Hematopoietic multipotent progenitor cell treated with erythropoietin and hydrocortisone succinate and interleukin-3 and kit ligand, for 4 days (in vitro differentiated cells): ENCODE data around the gene AGBL4.
"Not testable (repeated sequence)": the region's sequence is repeated elsewhere in the genome, so short reads cannot be mapped to it uniquely, and the experiment has no call there.

ENCODE experiments used
- DNase-seq: peaks from one replicate; pipeline ENCODE4 v3.0.0-alpha.2; 2015

Gene AGBL4

GRCh38 chr1:49013079-49013478 lies 1010.7 kb downstream of the AGBL4 start:
- DNase-seq, result no peak

DNA sequence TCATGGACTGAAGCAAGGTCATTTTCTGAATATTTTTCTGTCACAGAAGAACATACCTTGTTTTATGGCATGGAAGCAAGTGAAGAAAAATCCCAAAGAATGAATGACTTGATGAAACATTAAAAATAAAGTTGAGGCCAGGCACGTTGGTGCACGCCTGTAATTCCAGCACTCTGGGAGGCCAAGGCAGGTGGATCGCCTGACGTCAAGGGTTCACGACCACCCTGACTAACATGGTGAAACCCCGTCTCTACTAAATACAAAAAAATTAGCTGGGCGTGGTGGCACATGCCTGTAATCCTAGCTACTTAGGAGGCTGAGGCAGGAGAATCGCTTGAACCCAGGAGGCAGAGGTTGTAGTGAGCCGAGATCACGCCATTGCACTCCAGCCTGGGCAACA lies 1020.8 kb downstream of the AGBL4 start:
- not testable (repeated sequence) for DNase-seq

DNA sequence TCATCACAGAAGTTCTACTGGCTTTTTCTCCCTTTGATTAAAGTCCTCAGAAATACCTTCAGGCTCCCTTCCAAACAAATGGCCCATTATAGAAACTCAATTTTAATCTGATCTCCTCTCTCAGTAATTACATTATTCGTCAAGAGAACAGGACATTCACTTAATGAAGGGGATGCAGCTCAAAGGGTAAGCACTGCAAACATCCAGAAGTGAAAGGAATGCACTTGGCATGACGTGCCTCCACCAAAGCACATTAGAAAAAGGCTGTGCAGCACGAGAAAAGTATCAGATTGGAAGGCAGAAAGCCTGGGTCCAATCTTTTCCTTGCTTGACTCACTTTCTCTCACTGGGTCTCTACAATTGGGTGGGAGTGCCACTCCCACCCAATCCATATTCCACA lies 1024.4 kb downstream of the AGBL4 start:
- no peak for DNase-seq

- no peak for DNase-seq
These were observed 1027.4 kb downstream of the AGBL4 start for GRCh38 chr1:48996311-48996710.

- no peak for DNase-seq
These were observed 1035.0 kb downstream of the AGBL4 start for GRCh38 chr1:48988633-48989197.

DNA sequence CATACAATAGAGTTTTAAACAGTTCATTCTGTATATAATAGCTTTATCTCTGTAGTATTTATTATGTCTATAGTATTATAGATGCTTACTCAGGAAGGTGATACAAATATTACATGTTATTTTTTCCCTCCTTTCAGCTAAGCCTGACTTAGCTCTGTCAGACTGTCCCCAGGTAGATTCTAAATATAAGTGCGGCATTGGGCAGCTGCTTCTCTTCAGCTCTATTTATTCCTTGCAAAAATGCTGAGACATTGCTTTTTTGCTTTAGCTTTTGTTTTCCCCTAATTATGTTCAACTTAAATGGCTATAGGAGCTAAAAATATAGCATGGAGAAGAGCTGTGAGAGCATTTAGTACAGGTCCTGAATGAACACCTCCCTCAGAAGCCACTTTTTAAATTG lies 1043.8 kb downstream of the AGBL4 start:
- DNase-seq, result no peak

- DNase-seq, result no peak
These were observed 1045.3 kb downstream of the AGBL4 start for GRCh38 chr1:48978413-48978812.

DNA sequence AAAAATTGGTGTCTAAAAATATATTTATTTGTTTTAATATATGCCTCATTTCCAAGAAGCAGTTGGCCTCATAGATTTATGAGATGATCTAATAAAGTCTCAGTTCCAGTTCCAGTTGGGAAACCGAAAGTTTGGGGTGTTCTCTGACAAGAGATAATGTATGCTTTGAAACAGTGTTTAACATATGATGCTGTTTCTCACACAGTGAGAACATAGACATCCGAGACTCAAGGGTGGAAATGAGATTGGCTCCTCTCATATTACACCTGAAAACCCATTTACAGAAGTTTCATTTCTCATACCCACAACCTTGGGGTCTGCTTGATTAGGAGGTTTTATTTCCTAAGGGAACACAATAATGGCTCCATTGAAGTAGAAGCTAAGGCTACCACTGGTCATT lies 1046.5 kb downstream of the AGBL4 start:
- no peak for DNase-seq

DNA sequence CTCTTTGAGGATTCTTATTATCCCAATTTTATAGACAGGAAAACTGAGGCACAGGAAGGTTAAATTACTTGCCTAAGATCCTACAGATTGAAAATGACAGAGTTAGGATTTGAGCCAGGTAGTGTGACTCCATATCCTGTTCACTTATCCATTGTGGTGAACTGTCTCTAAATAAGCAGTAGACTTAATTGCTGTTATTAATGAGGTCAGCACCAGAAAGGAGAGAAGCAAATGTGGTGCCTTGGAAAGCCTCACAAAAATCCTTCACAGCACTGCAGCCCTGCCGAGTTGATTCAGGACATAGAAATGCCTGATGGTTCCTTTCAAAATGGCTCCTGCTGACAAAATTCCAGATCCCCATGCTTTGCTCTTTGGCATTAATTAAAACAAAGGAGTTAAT lies 1053.8 kb downstream of the AGBL4 start:
- no peak for DNase-seq

GRCh38 chr1:48967318-48967717 lies 1056.4 kb downstream of the AGBL4 start:
- no peak for DNase-seq

GRCh38 chr1:48966583-48966982 lies 1057.2 kb downstream of the AGBL4 start:
- DNase-seq, result no peak

DNA sequence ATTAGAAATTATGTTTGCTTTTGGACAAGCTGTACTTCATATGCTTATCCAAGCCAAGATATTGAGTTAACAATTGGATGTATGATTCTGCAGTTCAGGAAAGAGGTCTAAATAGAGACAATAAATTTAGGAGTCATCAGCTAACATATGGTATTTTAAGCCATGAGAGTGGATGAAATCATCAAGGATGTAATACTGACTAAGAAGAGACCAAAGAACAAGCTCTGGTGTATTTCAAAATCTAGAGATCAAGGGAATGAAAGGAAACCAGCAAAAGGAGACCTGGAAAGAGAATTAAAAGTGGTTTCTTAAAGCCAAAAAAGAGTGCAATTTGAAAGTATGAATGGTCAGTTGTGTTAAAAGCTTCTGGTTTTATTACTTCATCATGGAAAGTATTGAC lies 1063.4 kb downstream of the AGBL4 start:
- DNase-seq, result no peak

DNA sequence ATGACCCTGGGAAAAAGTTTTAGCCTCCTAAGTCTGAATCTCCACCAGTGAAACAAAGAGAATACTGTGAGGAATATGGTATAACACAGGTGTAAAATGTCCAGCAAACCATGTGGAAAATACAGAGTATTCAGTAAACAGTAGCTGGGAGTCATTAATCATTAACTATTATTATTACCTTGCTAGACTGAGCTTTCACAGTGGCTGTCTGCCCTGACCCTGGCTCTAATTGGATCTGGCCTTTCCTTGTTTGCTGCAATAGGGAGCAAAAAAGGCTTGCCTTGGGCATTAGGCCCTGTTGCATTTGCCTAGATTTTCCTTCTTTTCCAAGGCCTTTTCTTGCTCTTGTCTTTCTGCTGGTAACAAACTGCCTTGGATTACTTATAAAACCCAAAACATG lies 1068.0 kb downstream of the AGBL4 start:
- DNase-seq, result no peak

- no peak for DNase-seq
These were observed 1070.1 kb downstream of the AGBL4 start for GRCh38 chr1:48953617-48954016.

DNA sequence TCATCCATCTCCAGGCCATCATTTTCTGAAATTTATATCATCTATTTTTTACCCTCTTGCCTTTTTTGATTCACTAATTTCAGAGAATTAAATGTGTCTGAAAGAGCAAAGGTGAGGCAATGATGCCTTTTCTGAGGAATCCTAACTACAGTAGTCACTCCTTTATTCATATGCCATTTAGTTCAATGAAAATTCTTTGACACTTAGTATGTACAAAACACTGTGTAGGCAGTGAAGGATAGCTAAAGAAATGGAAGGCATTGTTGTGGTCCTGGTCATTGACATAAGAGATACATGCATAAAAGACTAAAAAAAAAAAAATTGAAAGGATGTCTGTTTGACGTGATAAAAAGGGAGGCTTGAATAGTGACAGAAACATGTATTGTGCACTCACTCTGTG lies 1075.2 kb downstream of the AGBL4 start:
- DNase-seq, result no peak

DNA sequence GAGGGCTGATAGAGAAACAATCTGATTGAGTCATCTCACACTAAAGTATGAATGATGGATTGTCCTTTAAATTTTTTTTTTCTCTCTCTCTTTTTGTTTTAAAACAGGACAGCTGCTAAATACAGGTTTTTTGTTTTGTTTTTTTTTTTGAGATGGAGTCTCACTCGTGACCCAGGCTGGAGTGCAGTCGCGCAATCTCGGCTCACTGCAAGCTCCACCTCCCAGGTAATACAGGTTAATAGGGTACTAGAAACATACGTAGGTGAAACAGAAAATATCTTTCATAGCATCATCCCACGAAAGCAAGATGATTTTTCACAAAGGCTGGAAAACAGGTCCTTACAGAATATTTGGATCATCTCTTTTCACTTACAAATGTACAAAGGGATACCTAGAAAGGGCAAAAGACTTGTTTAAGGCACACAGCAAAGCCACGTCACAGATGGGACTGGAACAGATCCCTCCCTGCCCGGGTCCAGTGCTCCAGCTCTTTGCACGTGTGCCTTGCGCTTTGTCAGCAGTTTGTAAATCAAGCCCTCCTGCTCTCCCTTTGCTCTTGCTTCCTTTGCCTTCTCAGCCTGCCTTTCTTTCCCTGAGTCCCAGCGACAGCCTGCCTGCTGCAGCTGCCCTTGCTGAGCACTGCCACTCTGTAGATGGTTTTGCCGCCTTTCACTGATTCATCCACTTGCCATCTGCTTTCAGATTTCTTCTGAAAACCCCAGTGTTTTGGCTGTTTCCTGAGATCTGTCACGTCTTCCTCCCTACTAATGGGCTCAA lies 1075.8 kb downstream of the AGBL4 start:
- DNase-seq, result no peak

GRCh38 chr1:48946070-48946469 lies 1077.7 kb downstream of the AGBL4 start:
- DNase-seq, result no peak

DNA sequence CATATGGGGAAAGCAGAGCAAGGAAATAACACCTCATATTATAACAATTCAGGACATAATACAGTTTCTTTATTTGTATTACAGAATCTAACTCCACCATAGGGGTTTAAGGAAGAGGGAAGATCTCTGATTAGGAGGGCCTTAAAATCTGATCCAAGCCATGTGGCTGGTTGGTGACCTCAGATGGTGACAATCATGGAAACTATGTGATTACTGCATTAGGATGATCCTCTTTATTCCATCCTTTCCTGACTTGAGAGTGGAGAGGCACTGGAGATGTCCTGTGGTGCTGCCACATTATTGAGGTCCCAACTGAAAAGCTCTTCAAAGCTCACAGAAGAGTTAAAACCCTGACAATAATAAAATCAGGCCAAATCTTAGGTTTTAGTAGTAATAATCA lies 1078.9 kb downstream of the AGBL4 start:
- no peak for DNase-seq

GRCh38 chr1:48943826-48944225 lies 1079.9 kb downstream of the AGBL4 start:
- DNase-seq, result no peak

DNA sequence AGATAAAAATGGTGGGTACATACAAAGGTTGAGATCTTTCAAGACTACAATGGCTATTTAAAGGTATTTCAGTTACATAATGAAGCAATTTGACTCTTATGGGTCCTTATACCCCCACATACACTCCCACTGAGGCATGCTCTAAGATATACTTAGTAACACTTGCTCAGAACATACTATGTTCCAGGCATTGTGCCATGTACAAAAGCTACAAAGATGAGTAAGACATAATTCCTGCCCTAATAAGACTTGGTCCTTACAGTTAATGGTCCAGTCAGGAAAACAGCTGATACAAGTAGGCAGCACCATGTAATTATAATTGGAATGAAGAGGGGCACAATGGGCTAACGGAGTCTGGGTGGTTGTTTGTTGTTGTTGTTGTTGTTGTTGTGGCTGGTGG lies 1080.4 kb downstream of the AGBL4 start:
- DNase-seq, result no peak

DNA sequence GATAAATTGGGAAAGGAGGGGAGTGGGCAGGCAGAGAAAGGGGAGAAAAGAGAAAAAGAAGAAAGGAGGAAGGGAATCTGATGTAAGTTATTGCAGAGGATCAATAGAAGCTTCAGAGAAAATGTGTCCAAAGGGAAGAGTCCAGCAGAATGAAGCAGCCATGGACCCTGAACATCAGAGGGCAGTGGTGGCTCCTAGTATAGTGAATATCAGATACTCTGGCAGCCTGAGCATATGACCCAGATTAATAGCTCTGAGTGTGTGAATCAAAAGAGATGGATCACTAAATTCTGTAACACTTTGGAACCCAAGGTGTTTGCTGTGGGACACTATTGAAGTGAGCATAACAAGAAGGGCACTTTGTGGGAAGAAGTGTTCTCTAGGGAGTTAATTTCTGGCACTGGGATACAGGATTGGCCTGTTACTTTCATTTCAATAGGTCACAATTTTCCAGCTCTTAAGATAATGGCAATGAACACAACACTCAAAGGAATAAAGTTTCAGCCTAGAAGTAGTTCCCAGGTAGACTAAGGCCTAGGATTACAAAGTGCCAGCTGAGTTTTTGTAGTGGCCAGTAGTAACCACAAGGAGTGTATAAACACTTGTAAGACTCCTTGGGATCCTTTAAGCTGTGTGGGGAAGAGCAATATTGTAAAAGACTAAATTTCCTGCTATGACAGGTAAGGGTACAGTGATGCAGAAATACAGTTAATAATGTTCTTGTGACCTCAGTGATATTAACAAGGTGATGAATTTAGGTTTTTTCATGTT lies 1082.6 kb downstream of the AGBL4 start:
- no peak for DNase-seq

DNA sequence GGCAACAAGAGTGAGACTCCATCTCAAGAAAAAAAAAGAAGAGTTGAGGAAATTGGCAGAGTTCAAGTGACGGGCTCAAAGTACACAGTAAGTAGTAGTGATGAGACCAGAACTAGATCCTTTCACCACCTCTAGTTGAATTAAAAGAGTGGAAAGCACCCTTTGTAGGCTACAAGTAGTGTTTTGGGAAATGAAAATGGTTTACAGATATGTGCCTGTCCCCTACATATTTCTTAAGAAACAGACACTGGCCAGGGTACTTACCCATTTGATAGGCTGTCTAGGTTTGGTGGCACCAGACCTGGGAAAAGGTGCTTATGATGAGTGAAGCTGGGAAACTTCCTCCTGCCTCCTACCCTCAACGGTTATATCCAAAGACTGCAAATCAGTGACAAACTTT lies 1083.4 kb downstream of the AGBL4 start:
- no peak for DNase-seq

- DNase-seq, result peak; percentile 10
These were observed 1083.9 kb downstream of the AGBL4 start for GRCh38 chr1:48939828-48940227.

- no peak for DNase-seq
These were observed 1084.7 kb downstream of the AGBL4 start for GRCh38 chr1:48939042-48939441.
